ENCODE measurements around the gene ZFAND2A. TPM values are rescaled to one million over a fixed set of nuclear protein-coding genes. Genes with fewer than 3 reads are reported as not detected.
A peak's percentile ranks its signal among the peaks of the same experiment; 100 is the strongest.
"Not testable (repeated sequence)": the region's sequence is repeated elsewhere in the genome, so short reads cannot be mapped to it uniquely, and the experiment has no call there.

The ZFAND2A gene
- total and polyA plus RNA-seq, 5 donors from 2014 or later = 37.2 to 95.9 (median 58.6) TPM

GRCh38 chr7:1197997-1198625 is 38.1 kb upstream of the ZFAND2A start:
- Histone ChIP-seq H3K27ac (ENCODE audit: insufficient read depth, low read length, poor library complexity, severe bottlenecking) (no peak overlapping the region), H3K36me3 (ENCODE audit: control insufficient read depth, insufficient read depth, low read length) (no peaks in the 10 kb centered on the region), H3K4me1 (ENCODE audit: control insufficient read depth, insufficient read depth, low read length, poor library complexity, severe bottlenecking) (peaks cover 4% of the 10 kb centered on the region), H3K4me3 (ENCODE audit: low read depth, low read length) (no peak overlapping the region), H3K9me3 (ENCODE audit: control insufficient read depth in 2 of 2, low read length in 2 of 2) (no peaks in the 10 kb centered on the region), H3K27me3 (ENCODE audit: control insufficient read depth, insufficient read depth, low read length) (no peaks in the 10 kb centered on the region)
- H3K27me3 Mint-ChIP-seq = peaks cover 7% of the 10 kb centered on the region
- peaks cover 0 to 6% (median 0%) of the 10 kb centered on the region in 4 donors for H3K4me1 Mint-ChIP-seq
- no peak overlapping the region for H3K4me3 Mint-ChIP-seq
- DNase-seq = no peak
- H3K9me3 Mint-ChIP-seq = no peaks in the 10 kb centered on the region
- ATAC-seq (ENCODE audit: low read depth in 2 of 2) = no peak
- no peaks in the 10 kb centered on the region for H3K36me3 Mint-ChIP-seq
- no peak overlapping the region for H3K27ac Mint-ChIP-seq

GRCh38 chr7:1196950-1197349 is 37.0 kb upstream of the ZFAND2A start:
- no peaks in the 10 kb centered on the region for H3K36me3 Mint-ChIP-seq
- H3K9me3 Mint-ChIP-seq = no peaks in the 10 kb centered on the region
- no peaks in the 10 kb centered on the region for H3K27me3 ChIP-seq (ENCODE audit: control insufficient read depth, insufficient read depth, low read length)
- H3K9me3 ChIP-seq (ENCODE audit: control insufficient read depth in 2 of 2, low read length in 2 of 2) = no peaks in the 10 kb centered on the region
- H3K36me3 ChIP-seq (ENCODE audit: control insufficient read depth, insufficient read depth, low read length) = no peaks in the 10 kb centered on the region
- no peak for DNase-seq
- H3K27ac ChIP-seq (ENCODE audit: insufficient read depth, low read length, poor library complexity, severe bottlenecking) = no peak overlapping the region
- H3K4me1 Mint-ChIP-seq = peaks cover 0 to 14% (median 6%) of the 10 kb centered on the region in 4 donors
- no peak overlapping the region for H3K4me3 ChIP-seq (ENCODE audit: low read depth, low read length)
- peaks cover 7% of the 10 kb centered on the region for H3K27me3 Mint-ChIP-seq
- ATAC-seq (ENCODE audit: low read depth in 2 of 2) = no peak
- no peak overlapping the region for H3K27ac Mint-ChIP-seq
- H3K4me3 Mint-ChIP-seq = no peak overlapping the region
- peaks cover 9% of the 10 kb centered on the region for H3K4me1 ChIP-seq (ENCODE audit: control insufficient read depth, insufficient read depth, low read length, poor library complexity, severe bottlenecking)

- not testable (repeated sequence) for H3K27ac Mint-ChIP-seq; H3K9me3 ChIP-seq (ENCODE audit: control insufficient read depth in 2 of 2, low read length in 2 of 2); DNase-seq; H3K4me3 Mint-ChIP-seq; ATAC-seq (ENCODE audit: low read depth in 2 of 2); H3K27ac ChIP-seq (ENCODE audit: insufficient read depth, low read length, poor library complexity, severe bottlenecking); H3K36me3 ChIP-seq (ENCODE audit: control insufficient read depth, insufficient read depth, low read length); H3K4me3 ChIP-seq (ENCODE audit: low read depth, low read length); H3K27me3 ChIP-seq (ENCODE audit: control insufficient read depth, insufficient read depth, low read length); H3K9me3 Mint-ChIP-seq; H3K36me3 Mint-ChIP-seq; H3K27me3 Mint-ChIP-seq
- peaks cover 0 to 19% (median 9%) of the 10 kb centered on the region in 4 donors for H3K4me1 Mint-ChIP-seq
- H3K4me1 ChIP-seq (ENCODE audit: control insufficient read depth, insufficient read depth, low read length, poor library complexity, severe bottlenecking) = peaks cover 13% of the 10 kb centered on the region
Observed at GRCh38 chr7:1196441-1196840, 36.4 kb upstream of the ZFAND2A start.

- no peak overlapping the region for H3K27ac ChIP-seq (ENCODE audit: insufficient read depth, low read length, poor library complexity, severe bottlenecking)
- H3K4me1 ChIP-seq (ENCODE audit: control insufficient read depth, insufficient read depth, low read length, poor library complexity, severe bottlenecking) = peaks cover 13% of the 10 kb centered on the region
- H3K36me3 ChIP-seq (ENCODE audit: control insufficient read depth, insufficient read depth, low read length) = no peaks in the 10 kb centered on the region
- Mint-ChIP-seq H3K9me3 (no peaks in the 10 kb centered on the region), H3K27ac (peak overlapping the region in 1 of 3 donors; percentile 15), H3K4me3 (no peak overlapping the region), H3K27me3 (peaks cover 15% of the 10 kb centered on the region), H3K36me3 (no peaks in the 10 kb centered on the region), H3K4me1 (peaks cover 0 to 27% (median 9%) of the 10 kb centered on the region in 4 donors)
- no peaks in the 10 kb centered on the region for H3K9me3 ChIP-seq (ENCODE audit: control insufficient read depth in 2 of 2, low read length in 2 of 2)
- H3K4me3 ChIP-seq (ENCODE audit: low read depth, low read length) = no peak overlapping the region
- DNase-seq (peak in 2 of 3 donors; percentile 29 to 72), ATAC-seq (ENCODE audit: low read depth in 2 of 2) (peak; percentile 61 to 62)
- H3K27me3 ChIP-seq (ENCODE audit: control insufficient read depth, insufficient read depth, low read length) = no peaks in the 10 kb centered on the region
Observed at GRCh38 chr7:1193593-1194424, 33.8 kb upstream of the ZFAND2A start.

- H3K4me3 ChIP-seq (ENCODE audit: low read depth, low read length) = no peak overlapping the region
- Mint-ChIP-seq H3K36me3 (no peaks in the 10 kb centered on the region), H3K9me3 (no peaks in the 10 kb centered on the region), H3K27me3 (peaks cover 18% of the 10 kb centered on the region), H3K4me1 (peaks cover 0 to 27% (median 9%) of the 10 kb centered on the region in 4 donors), H3K27ac (peak overlapping the region; percentile 79 to 96 (median 95)), H3K4me3 (peak overlapping the region in 3 of 4 donors; percentile 6 to 81 (median 80))
- H3K27ac ChIP-seq (ENCODE audit: insufficient read depth, low read length, poor library complexity, severe bottlenecking) = no peak overlapping the region
- no peaks in the 10 kb centered on the region for H3K9me3 ChIP-seq (ENCODE audit: control insufficient read depth in 2 of 2, low read length in 2 of 2)
- ATAC-seq (ENCODE audit: low read depth in 2 of 2) = peak; percentile 71 to 78
- peak in 2 of 3 donors; percentile 40 to 88 for DNase-seq
- H3K27me3 ChIP-seq (ENCODE audit: control insufficient read depth, insufficient read depth, low read length) = no peaks in the 10 kb centered on the region
- peaks cover 13% of the 10 kb centered on the region for H3K4me1 ChIP-seq (ENCODE audit: control insufficient read depth, insufficient read depth, low read length, poor library complexity, severe bottlenecking)
- no peaks in the 10 kb centered on the region for H3K36me3 ChIP-seq (ENCODE audit: control insufficient read depth, insufficient read depth, low read length)
Observed at GRCh38 chr7:1192171-1192676, 32.2 kb upstream of the ZFAND2A start.

GRCh38 chr7:1189986-1190772 is 30.2 kb upstream of the ZFAND2A start:
- H3K4me1 Mint-ChIP-seq = peaks cover 0 to 25% (median 9%) of the 10 kb centered on the region in 4 donors
- peaks cover 28% of the 10 kb centered on the region for H3K27me3 Mint-ChIP-seq
- no peak overlapping the region for H3K4me3 Mint-ChIP-seq
- no peaks in the 10 kb centered on the region for H3K36me3 Mint-ChIP-seq
- DNase-seq = no peak
- Histone ChIP-seq H3K9me3 (ENCODE audit: control insufficient read depth in 2 of 2, low read length in 2 of 2) (no peaks in the 10 kb centered on the region), H3K4me3 (ENCODE audit: low read depth, low read length) (no peak overlapping the region), H3K4me1 (ENCODE audit: control insufficient read depth, insufficient read depth, low read length, poor library complexity, severe bottlenecking) (peaks cover 13% of the 10 kb centered on the region), H3K36me3 (ENCODE audit: control insufficient read depth, insufficient read depth, low read length) (no peaks in the 10 kb centered on the region), H3K27me3 (ENCODE audit: control insufficient read depth, insufficient read depth, low read length) (no peaks in the 10 kb centered on the region), H3K27ac (ENCODE audit: insufficient read depth, low read length, poor library complexity, severe bottlenecking) (no peak overlapping the region)
- H3K27ac Mint-ChIP-seq = peak overlapping the region in 2 of 3 donors; percentile 40 to 90
- no peaks in the 10 kb centered on the region for H3K9me3 Mint-ChIP-seq
- ATAC-seq (ENCODE audit: low read depth in 2 of 2) = no peak

GRCh38 chr7:1188720-1189294 is 28.8 kb upstream of the ZFAND2A start:
- ATAC-seq (ENCODE audit: low read depth in 2 of 2) (no peak), DNase-seq (no peak)
- Histone ChIP-seq H3K9me3 (ENCODE audit: control insufficient read depth in 2 of 2, low read length in 2 of 2) (no peaks in the 10 kb centered on the region), H3K4me3 (ENCODE audit: low read depth, low read length) (no peak overlapping the region), H3K36me3 (ENCODE audit: control insufficient read depth, insufficient read depth, low read length) (no peaks in the 10 kb centered on the region), H3K27me3 (ENCODE audit: control insufficient read depth, insufficient read depth, low read length) (no peaks in the 10 kb centered on the region), H3K4me1 (ENCODE audit: control insufficient read depth, insufficient read depth, low read length, poor library complexity, severe bottlenecking) (peaks cover 13% of the 10 kb centered on the region), H3K27ac (ENCODE audit: insufficient read depth, low read length, poor library complexity, severe bottlenecking) (no peak overlapping the region)
- Mint-ChIP-seq H3K27me3 (peaks cover 21% of the 10 kb centered on the region), H3K4me3 (no peak overlapping the region), H3K36me3 (no peaks in the 10 kb centered on the region), H3K27ac (peak overlapping the region in 2 of 3 donors; percentile 82 to 86), H3K9me3 (no peaks in the 10 kb centered on the region), H3K4me1 (peaks cover 0 to 25% (median 9%) of the 10 kb centered on the region in 4 donors)
